GM12873 (cell line): ENCODE measurements around the gene CSNK1G2.

Source experiments
- TF ChIP-seq, protein P1 (sequence below): IDR thresholded peaks from 2 replicates; pipeline ENCODE4 v1.5.1; 2012; ENCODE audit warnings: low read depth, mild to moderate bottlenecking, moderate library complexity, low read length, control low read depth; ENCODE audit not compliant: insufficient read depth; ENCODE audit errors: missing control alignments

The CSNK1G2 gene

DNA sequence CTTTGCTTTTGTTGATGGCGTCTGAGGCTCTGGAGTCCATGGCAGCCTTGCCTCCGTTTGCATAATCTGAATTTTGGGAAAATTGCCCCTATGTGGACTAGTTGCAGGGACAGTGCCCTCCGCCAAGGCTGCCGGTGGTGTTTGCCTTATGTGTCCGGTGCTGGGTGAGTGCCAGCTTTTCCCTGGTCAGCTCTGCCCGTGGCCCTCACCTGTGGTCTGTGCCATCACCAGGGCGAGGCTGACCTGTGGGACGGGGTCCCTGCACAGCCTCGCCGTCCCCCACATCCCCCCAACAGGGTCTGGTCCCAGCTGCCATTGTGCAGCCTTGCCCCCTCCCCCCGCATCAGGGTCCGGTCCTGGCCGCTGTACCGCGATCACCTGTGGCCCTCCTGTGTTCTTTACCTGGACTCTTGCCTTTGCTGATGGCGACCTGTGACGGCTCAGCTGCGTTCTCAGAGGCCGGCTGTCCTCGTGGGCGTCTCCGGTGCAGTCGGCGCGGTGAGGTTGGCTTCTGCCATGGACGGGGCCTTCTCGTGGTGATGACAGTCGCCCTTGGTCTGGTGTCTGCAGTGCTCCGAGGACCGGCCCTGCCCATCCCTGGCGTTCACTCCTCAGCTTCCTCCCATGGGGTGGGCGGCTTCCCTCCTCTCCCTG is 12.6 kb downstream of the CSNK1G2 start:
- TF ChIP-seq, protein P1, sequence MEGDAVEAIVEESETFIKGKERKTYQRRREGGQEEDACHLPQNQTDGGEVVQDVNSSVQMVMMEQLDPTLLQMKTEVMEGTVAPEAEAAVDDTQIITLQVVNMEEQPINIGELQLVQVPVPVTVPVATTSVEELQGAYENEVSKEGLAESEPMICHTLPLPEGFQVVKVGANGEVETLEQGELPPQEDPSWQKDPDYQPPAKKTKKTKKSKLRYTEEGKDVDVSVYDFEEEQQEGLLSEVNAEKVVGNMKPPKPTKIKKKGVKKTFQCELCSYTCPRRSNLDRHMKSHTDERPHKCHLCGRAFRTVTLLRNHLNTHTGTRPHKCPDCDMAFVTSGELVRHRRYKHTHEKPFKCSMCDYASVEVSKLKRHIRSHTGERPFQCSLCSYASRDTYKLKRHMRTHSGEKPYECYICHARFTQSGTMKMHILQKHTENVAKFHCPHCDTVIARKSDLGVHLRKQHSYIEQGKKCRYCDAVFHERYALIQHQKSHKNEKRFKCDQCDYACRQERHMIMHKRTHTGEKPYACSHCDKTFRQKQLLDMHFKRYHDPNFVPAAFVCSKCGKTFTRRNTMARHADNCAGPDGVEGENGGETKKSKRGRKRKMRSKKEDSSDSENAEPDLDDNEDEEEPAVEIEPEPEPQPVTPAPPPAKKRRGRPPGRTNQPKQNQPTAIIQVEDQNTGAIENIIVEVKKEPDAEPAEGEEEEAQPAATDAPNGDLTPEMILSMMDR: no peak

DNA sequence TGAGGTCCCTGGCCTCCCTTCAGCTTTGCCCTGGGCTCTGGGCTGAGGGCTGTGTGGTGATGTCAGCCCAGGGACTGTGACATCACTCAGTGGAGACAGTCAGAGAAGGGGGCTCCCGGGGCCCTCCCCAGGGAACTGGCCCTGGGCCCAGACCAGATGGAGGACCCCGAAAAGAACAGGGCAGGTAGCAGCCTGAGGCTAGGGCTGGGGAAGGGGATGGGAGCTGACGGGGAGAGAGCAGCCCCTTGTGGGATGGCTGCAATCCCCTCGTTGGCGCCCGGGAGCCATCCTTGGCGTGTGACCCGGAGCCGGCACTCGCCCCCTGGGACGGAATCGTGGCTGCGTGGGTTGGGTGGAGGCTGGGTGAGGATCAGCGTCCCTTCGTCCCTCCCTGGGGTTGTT is 13.6 kb downstream of the CSNK1G2 start:
- TF ChIP-seq, protein P1: no peak

DNA sequence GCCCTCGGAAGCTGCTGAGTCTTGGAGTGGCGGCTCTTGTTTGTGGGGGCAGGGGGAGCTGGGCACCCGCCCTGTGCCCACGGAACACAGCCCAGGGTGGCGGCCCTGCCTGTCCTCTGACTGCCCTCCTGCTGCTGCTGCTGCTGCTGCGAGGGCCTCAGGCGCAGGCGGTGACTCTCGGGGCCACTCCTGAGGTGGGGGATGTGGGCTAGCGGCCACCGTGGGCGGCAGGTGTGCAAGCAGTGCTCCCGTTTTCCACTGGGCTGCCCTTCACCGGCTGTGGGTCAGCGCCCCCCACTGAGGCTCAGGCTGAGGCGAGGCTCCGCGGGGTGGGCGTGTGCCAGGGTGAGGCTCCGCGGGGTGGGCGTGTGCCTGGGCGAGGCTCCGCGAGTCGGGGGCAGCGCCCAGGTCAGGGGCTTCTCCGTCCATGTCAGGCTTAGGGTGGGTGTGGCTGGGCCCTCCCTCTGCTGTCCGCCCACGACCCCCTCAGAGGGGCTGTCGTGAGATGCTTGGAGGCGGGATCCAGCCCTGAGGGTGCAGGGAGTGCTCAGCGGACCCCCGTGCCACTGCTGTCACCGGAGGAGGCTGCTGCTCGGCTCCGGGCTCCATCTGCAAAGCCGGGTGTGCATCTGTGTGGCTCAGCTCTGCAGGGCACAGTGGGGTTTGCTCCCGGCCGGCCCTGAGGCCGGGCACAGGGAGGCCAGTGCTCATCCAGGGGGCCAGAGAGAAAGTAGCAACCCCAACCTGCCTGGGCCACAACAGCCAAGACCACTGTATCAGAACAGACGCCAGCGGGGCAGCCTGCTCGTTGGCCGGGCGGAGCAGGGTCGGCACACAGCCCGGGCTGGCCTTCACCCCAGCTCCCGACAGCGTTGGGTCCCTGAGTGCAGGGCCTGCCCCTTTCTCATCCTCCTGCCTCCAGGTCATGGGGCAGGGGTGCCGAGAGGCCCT is 14.5 kb downstream of the CSNK1G2 start:
- TF ChIP-seq, protein P1: no peak

DNA sequence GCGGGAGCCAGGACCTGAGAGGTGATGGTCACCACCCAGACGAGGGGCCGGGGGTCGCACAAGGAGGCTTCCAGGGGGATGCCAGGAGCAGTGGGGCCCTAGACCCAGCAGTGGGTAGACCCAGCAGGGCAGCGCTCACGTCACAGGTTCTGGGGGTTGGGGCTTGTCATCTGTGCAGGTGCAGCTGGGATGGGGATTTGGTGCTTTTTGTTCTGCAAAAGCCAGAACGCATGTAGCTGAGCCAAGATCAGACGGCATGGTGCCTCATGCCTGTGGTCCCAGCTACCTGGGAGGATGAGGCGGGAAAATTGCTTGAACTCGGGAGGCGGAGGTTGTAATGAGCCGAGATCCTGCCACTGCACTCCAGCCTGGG is 15.1 kb downstream of the CSNK1G2 start:
- TF ChIP-seq, protein P1: no peak

DNA sequence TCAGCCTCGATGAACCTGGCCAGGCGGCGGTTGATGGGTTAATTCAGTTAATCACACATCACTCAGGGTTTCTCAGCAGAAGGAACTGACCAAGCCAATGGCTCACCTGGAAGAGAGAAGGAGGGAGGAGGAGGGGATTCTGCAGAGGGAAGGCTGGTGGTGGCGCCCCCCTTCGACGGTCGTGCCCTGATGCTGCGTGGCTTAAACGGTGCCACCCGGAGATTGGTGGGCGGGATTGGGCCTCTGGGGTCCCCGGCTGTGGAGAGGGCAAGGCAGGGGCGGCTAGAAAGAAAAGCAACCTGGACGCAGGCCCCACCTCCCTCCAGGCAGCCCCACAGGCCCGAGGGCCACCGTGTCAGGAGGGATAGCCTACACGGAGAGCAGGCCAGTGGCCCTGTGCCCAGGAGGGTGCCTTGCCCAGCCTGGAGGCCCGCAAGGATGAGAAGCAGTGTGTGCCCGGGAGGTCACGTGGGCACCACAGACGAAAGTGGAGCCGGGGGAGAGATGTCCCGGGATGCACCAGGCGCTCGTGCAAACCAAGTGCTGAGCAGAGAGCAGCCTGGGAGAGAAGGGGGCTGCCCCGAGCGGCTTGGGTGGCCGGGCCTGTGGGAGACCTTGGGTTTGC is 16.0 kb downstream of the CSNK1G2 start:
- TF ChIP-seq, protein P1: no peak

DNA sequence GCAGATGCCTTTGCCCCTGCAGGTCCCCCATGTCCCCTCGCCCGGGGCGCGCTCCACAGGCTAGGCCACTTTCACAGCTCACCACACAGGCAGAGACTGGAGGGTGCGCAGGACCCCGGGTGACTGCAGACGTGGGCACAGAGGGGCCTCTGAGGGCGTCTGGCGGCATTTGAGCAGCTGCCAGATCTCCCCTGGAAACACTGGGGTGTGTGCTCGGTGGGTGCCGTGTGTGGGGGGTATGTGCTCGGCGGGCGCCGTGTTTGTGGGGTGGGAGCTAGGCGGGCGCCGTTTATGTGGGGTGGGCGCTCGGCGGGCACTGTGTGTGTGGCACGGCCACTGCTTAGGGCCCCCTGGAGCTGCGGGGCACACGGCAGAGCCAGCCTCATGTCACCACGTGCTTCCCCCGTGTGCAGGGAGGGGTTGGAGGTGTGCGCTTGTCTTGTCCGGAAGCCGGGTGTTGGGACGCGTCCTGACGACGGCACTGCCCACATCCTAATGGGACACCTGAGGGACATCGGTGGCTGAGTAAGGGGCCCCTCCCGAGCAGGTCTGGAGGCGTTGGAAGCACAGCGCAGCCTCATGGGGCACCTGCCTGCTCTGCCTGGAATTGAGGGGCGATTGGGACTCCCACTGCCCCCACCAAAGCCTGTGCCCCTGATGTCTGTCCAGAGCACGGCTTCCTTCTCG is 16.7 kb downstream of the CSNK1G2 start:
- TF ChIP-seq, protein P1: no peak
